Activated CD4-positive, alpha-beta T cell treated with anti-CD3 and anti-CD28 coated beads, Interleukin-2, amount 10 ng/mL, durations not matched to agents 24 days and 14 days (primary cell): ENCODE measurements around the gene ZNF234. TPM values are rescaled to one million over a fixed set of nuclear protein-coding genes. Genes with fewer than 3 reads are reported as not detected.
A peak's percentile ranks its signal among the peaks of the same experiment; 100 is the strongest.
"Not testable (repeated sequence)": the region's sequence is repeated elsewhere in the genome, so short reads cannot be mapped to it uniquely, and the experiment has no call there.

Experiments used
- DNase-seq: peaks from one replicate; pipeline ENCODE4 v3.0.0; 2022
- H3K27ac Mint-ChIP-seq: one replicate; pipeline ENCODE4 v1.8.0; 2022; ENCODE audit warnings: mild to moderate bottlenecking, mixed read lengths
- H3K27me3 Mint-ChIP-seq: one replicate; pipeline ENCODE4 v1.8.0; 2022; ENCODE audit warnings: mixed read lengths
- H3K36me3 Mint-ChIP-seq: one replicate; pipeline ENCODE4 v1.8.0; 2022; ENCODE audit warnings: low read depth, mild to moderate bottlenecking, mixed read lengths
- H3K4me1 Mint-ChIP-seq: one replicate; pipeline ENCODE4 v1.8.0; 2021; ENCODE audit warnings: mixed read lengths
- H3K4me3 Mint-ChIP-seq: one replicate; pipeline ENCODE4 v1.8.0; 2022; ENCODE audit warnings: mild to moderate bottlenecking, moderate library complexity, mixed read lengths
- H3K9me3 Mint-ChIP-seq: one replicate; pipeline ENCODE4 v1.8.0; 2021; ENCODE audit warnings: mixed read lengths
- intact Hi-C: fragments of 100-400 bp; cut with micrococcal nuclease; formaldehyde crosslinking; loops from one replicate; pipeline ENCODE4 v1.15.1; 2023
- total RNA-seq: library from RNA; stranded (reverse); gene quantifications from 2 replicates; pipeline ENCODE4 v1.2.3, GENCODE V29; 2022

Gene ZNF234
- total RNA-seq, 1 donor from 2014 or later = 10.9 TPM

GRCh38 chr19:44149776-44150175 is 8.4 kb downstream of the ZNF234 start:
- no peak overlapping the region for H3K27ac Mint-ChIP-seq
- H3K36me3 Mint-ChIP-seq = peaks cover 83% of the 10 kb centered on the region
- no peak for DNase-seq
- no peaks in the 10 kb centered on the region for H3K4me1 Mint-ChIP-seq
- H3K9me3 Mint-ChIP-seq = peaks cover 35% of the 10 kb centered on the region
- no peaks in the 10 kb centered on the region for H3K27me3 Mint-ChIP-seq
- no peak overlapping the region for H3K4me3 Mint-ChIP-seq
- intact Hi-C loops = no loop called here

- intact Hi-C loops = no loop called here
- Mint-ChIP-seq H3K9me3 (peaks cover 32% of the 10 kb centered on the region), H3K36me3 (peaks cover 78% of the 10 kb centered on the region), H3K27ac (no peak overlapping the region), H3K4me3 (no peak overlapping the region), H3K4me1 (no peaks in the 10 kb centered on the region), H3K27me3 (no peaks in the 10 kb centered on the region)
- DNase-seq = no peak
Measured at GRCh38 chr19:44151491-44151890, 10.1 kb downstream of the ZNF234 start.

- no peak for DNase-seq
- intact Hi-C loops = no loop called here
- Mint-ChIP-seq H3K27me3 (no peaks in the 10 kb centered on the region), H3K4me1 (no peaks in the 10 kb centered on the region), H3K9me3 (peaks cover 39% of the 10 kb centered on the region), H3K4me3 (no peak overlapping the region), H3K36me3 (peaks cover 62% of the 10 kb centered on the region), H3K27ac (no peak overlapping the region)
Measured at GRCh38 chr19:44156475-44156874, 15.1 kb downstream of the ZNF234 start.

- Mint-ChIP-seq H3K36me3 (peaks cover 39% of the 10 kb centered on the region), H3K27me3 (no peaks in the 10 kb centered on the region), H3K27ac (no peak overlapping the region), H3K9me3 (peaks cover 33% of the 10 kb centered on the region), H3K4me1 (peaks cover 26% of the 10 kb centered on the region), H3K4me3 (no peak overlapping the region)
- no peak for DNase-seq
- intact Hi-C loops = loop anchor here (1.0 to 2.0 kb wide), 3 partner anchors 22 to 161 kb away; partner anchors contain the start of genes ZNF230, ZNF234 and ZNF235
Measured at GRCh38 chr19:44163789-44164188, 22.4 kb downstream of the ZNF234 start.

GRCh38 chr19:44164327-44164672 is 22.9 kb downstream of the ZNF234 start:
- no peak for DNase-seq
- peak overlapping the region; percentile 98 for H3K4me3 Mint-ChIP-seq
- H3K9me3 Mint-ChIP-seq = peaks cover 31% of the 10 kb centered on the region
- H3K36me3 Mint-ChIP-seq = peaks cover 41% of the 10 kb centered on the region
- intact Hi-C loops = loop anchor here (1.0 to 2.0 kb wide), 3 partner anchors 23 to 161 kb away; partner anchors contain the start of genes ZNF230, ZNF234 and ZNF235
- H3K27ac Mint-ChIP-seq = peak overlapping the region; percentile 96
- H3K4me1 Mint-ChIP-seq = peaks cover 26% of the 10 kb centered on the region
- H3K27me3 Mint-ChIP-seq = no peaks in the 10 kb centered on the region

GRCh38 chr19:44164673-44165512 is 23.5 kb downstream of the ZNF234 start, which contains the start of gene ZNF226:
ZNF226 (plus strand) TSS chr19:44165100; CDS start chr19:44170081, 4,981 bp downstream.
- Mint-ChIP-seq H3K27ac (peak within 1 kb of the TSS; percentile 96), H3K9me3 (peaks cover 31% of the 10 kb centered on the region), H3K4me3 (peak within 1 kb of the TSS; percentile 98), H3K27me3 (no peaks in the 10 kb centered on the region), H3K4me1 (peaks cover 26% of the 10 kb centered on the region), H3K36me3 (peaks cover 45% of the 10 kb centered on the region)
- intact Hi-C loops = loop anchor here (1.0 to 5.0 kb wide), 8 partner anchors 24 to 162 kb away; partner anchors contain the start of genes ZNF222, ZNF224, ZNF225 and ZNF227
- DNase-seq = peak; percentile 93

GRCh38 chr19:44170660-44171059 is 29.3 kb downstream of the ZNF234 start:
- H3K27ac Mint-ChIP-seq, intact Hi-C loops, DNase-seq, H3K4me3 Mint-ChIP-seq, H3K27me3 Mint-ChIP-seq: not testable (repeated sequence)
- H3K4me1 Mint-ChIP-seq = peaks cover 13% of the 10 kb centered on the region
- peaks cover 88% of the 10 kb centered on the region for H3K36me3 Mint-ChIP-seq
- peaks cover 36% of the 10 kb centered on the region for H3K9me3 Mint-ChIP-seq

GRCh38 chr19:44176590-44176989 is 35.2 kb downstream of the ZNF234 start:
- Mint-ChIP-seq H3K27me3 (no peaks in the 10 kb centered on the region), H3K4me3 (no peak overlapping the region), H3K36me3 (peaks cover 67% of the 10 kb centered on the region), H3K4me1 (no peaks in the 10 kb centered on the region), H3K27ac (no peak overlapping the region), H3K9me3 (peaks cover 54% of the 10 kb centered on the region)
- peak; percentile 18 for DNase-seq
- intact Hi-C loops = no loop called here

GRCh38 chr19:44180968-44181367 is 39.6 kb downstream of the ZNF234 start:
- Mint-ChIP-seq H3K27ac (no peak overlapping the region), H3K9me3 (peaks cover 40% of the 10 kb centered on the region), H3K4me1 (no peaks in the 10 kb centered on the region), H3K36me3 (peaks cover 24% of the 10 kb centered on the region), H3K4me3 (no peak overlapping the region), H3K27me3 (no peaks in the 10 kb centered on the region)
- intact Hi-C loops = no loop called here
- DNase-seq = no peak

- H3K4me3 Mint-ChIP-seq = no peak overlapping the region
- intact Hi-C loops = no loop called here
- DNase-seq = no peak
- H3K27me3 Mint-ChIP-seq = no peaks in the 10 kb centered on the region
- no peak overlapping the region for H3K27ac Mint-ChIP-seq
- H3K4me1 Mint-ChIP-seq = no peaks in the 10 kb centered on the region
- peaks cover 35% of the 10 kb centered on the region for H3K9me3 Mint-ChIP-seq
- H3K36me3 Mint-ChIP-seq = peaks cover 12% of the 10 kb centered on the region
Measured at GRCh38 chr19:44182145-44182544, 40.8 kb downstream of the ZNF234 start.

- peaks cover 44% of the 10 kb centered on the region for H3K9me3 Mint-ChIP-seq
- no peaks in the 10 kb centered on the region for H3K27me3 Mint-ChIP-seq
- DNase-seq = no peak
- H3K4me1 Mint-ChIP-seq = no peaks in the 10 kb centered on the region
- no peak overlapping the region for H3K27ac Mint-ChIP-seq
- H3K4me3 Mint-ChIP-seq = no peak overlapping the region
- H3K36me3 Mint-ChIP-seq = no peaks in the 10 kb centered on the region
- intact Hi-C loops = no loop called here
Measured at GRCh38 chr19:44190020-44190419, 48.7 kb downstream of the ZNF234 start.

- DNase-seq = no peak
- intact Hi-C loops = no loop called here
- Mint-ChIP-seq H3K27me3 (no peaks in the 10 kb centered on the region), H3K9me3 (peaks cover 49% of the 10 kb centered on the region), H3K4me3 (no peak overlapping the region), H3K27ac (no peak overlapping the region), H3K36me3 (no peaks in the 10 kb centered on the region), H3K4me1 (no peaks in the 10 kb centered on the region)
Measured at GRCh38 chr19:44192127-44192526, 50.8 kb downstream of the ZNF234 start.

- DNase-seq = no peak
- Mint-ChIP-seq H3K36me3 (no peaks in the 10 kb centered on the region), H3K4me3 (no peak overlapping the region), H3K27ac (no peak overlapping the region), H3K9me3 (peaks cover 33% of the 10 kb centered on the region), H3K4me1 (no peaks in the 10 kb centered on the region), H3K27me3 (no peaks in the 10 kb centered on the region)
- intact Hi-C loops = no loop called here
Measured at GRCh38 chr19:44196772-44197171, 55.4 kb downstream of the ZNF234 start.

- DNase-seq = no peak
- H3K27me3 Mint-ChIP-seq = peaks cover 2% of the 10 kb centered on the region
- peaks cover 6% of the 10 kb centered on the region for H3K9me3 Mint-ChIP-seq
- H3K36me3 Mint-ChIP-seq = peaks cover 6% of the 10 kb centered on the region
- intact Hi-C loops = no loop called here
- H3K4me3 Mint-ChIP-seq = no peak overlapping the region
- no peak overlapping the region for H3K27ac Mint-ChIP-seq
- H3K4me1 Mint-ChIP-seq = peaks cover 6% of the 10 kb centered on the region
Measured at GRCh38 chr19:44202470-44202869, 61.1 kb downstream of the ZNF234 start.
